Keratinocyte (primary cell): ENCODE data around the gene MAB21L3. TPM values are rescaled to one million over a fixed set of nuclear protein-coding genes. Genes with fewer than 3 reads are reported as not detected.

ENCODE experiments used
- DNase-seq: peaks from one replicate; pipeline ENCODE4 v3.0.0-alpha.2; 2011; ENCODE audit warnings: low read depth, missing footprints, low spot score
- FAIRE-seq: peaks from 2 replicates; lab custom pipeline; 2011; peaks lifted over from hg19 to GRCh38; lab: Jason Lieb, UNC
- H2AFZ ChIP-seq: 2 replicates; pipeline ENCODE4 v1.6.0; 2012; ENCODE audit warnings: low read length, control low read depth, inconsistent platforms; ENCODE audit not compliant: control insufficient read depth
- H3K27ac ChIP-seq: 2 replicates; pipeline ENCODE4 v1.5.1; 2011; ENCODE audit warnings: low read length; ENCODE audit not compliant: control insufficient read depth, insufficient read depth
- H3K27me3 ChIP-seq: 3 replicates; pipeline ENCODE4 v1.6.0; 2011; ENCODE audit warnings: low read length; ENCODE audit not compliant: control insufficient read depth, insufficient read depth; ENCODE audit errors: extremely low read depth
- H3K36me3 ChIP-seq, 2 experiments: 2 replicates in 1 of 2; 3 replicates in 1 of 2; pipeline ENCODE4 v1.5.1; 2011; ENCODE audit warnings: low read length in 2 of 2, mild to moderate bottlenecking in 1 of 2; ENCODE audit not compliant: control insufficient read depth in 2 of 2, insufficient read depth in 2 of 2; ENCODE audit errors: extremely low read depth in 1 of 2
- H3K4me1 ChIP-seq: 3 replicates; pipeline ENCODE4 v1.5.1; 2011; ENCODE audit warnings: low read length; ENCODE audit not compliant: control insufficient read depth, insufficient read depth; ENCODE audit errors: extremely low read depth
- H3K4me2 ChIP-seq: 3 replicates; pipeline ENCODE4 v1.6.0; 2011; ENCODE audit warnings: low read depth, low read length; ENCODE audit not compliant: control insufficient read depth, insufficient read depth; ENCODE audit errors: extremely low read depth
- H3K4me3 ChIP-seq, 3 experiments: fragments of 200-600 bp in 1 of 3; sonication (generic) in 1 of 3; 2 replicates in 2 of 3; 3 replicates in 1 of 3; pipeline ENCODE4 v1.5.1; 2011 to 2016; ENCODE audit warnings: low read length in 3 of 3, mild to moderate bottlenecking in 3 of 3, control low read depth in 2 of 3, inconsistent platforms in 1 of 3, low read depth in 1 of 3, mixed read lengths in 1 of 3, mixed run types in 1 of 3, moderate library complexity in 1 of 3; ENCODE audit not compliant: control insufficient read depth in 2 of 3, insufficient read depth in 2 of 3; ENCODE audit errors: extremely low read depth in 1 of 3
- H3K79me2 ChIP-seq: 2 replicates; pipeline ENCODE4 v1.6.0; 2012; ENCODE audit warnings: low read length; ENCODE audit not compliant: control insufficient read depth, insufficient read depth
- H3K9ac ChIP-seq: 3 replicates; pipeline ENCODE4 v1.6.0; 2011; ENCODE audit warnings: low read length; ENCODE audit not compliant: control insufficient read depth, insufficient read depth; ENCODE audit errors: extremely low read depth
- H3K9me1 ChIP-seq: 3 replicates; pipeline ENCODE4 v1.6.0; 2011; ENCODE audit warnings: low read length; ENCODE audit not compliant: control insufficient read depth, insufficient read depth; ENCODE audit errors: extremely low read depth
- H3K9me3 ChIP-seq: 2 replicates; pipeline ENCODE4 v1.5.1; 2012; ENCODE audit warnings: low read depth, low read length; ENCODE audit not compliant: control insufficient read depth
- H4K20me1 ChIP-seq: 3 replicates; pipeline ENCODE4 v1.6.0; 2011; ENCODE audit warnings: low read length; ENCODE audit not compliant: control insufficient read depth, insufficient read depth; ENCODE audit errors: extremely low read depth
- EZH2 ChIP-seq: IDR thresholded peaks from one replicate; pipeline ENCODE4 v1.6.1; 2012; ENCODE audit warnings: inconsistent platforms, mild to moderate bottlenecking, low read length, moderate library complexity
- dilution Hi-C: fragments of 300-500 bp; cut with MboI; formaldehyde crosslinking; loops from one replicate; pipeline ENCODE4 v1.7.0; 2020; ENCODE audit warnings: low sequenced_read_pairs; ENCODE audit not compliant: extremely low pct_ligation_motif_present
- polyA plus RNA-seq, 5 experiments: library from polyadenylated mRNA; depleted of rRNA in 3 of 5; stranded (reverse) in 3 of 5; stranded (forward) in 1 of 5; unstranded in 1 of 5; fragments of >200 nt; gene quantifications; 1 replicate in 1 of 5; 2 replicates in 3 of 5; 3 replicates in 1 of 5; pipeline versions ENCODE4 v1.2.1 to v1.2.3, GENCODE V29; 2011 to 2012; ENCODE audit warnings: missing spikeins in 2 of 5, low read depth in 1 of 5, low replicate concordance in 1 of 5
- TF ChIP-seq, protein P1 (sequence below), 3 experiments: IDR thresholded peaks in 1 of 3; conservative IDR thresholded peaks in 1 of 3; optimal IDR thresholded peaks in 1 of 3; 2 replicates in 2 of 3; 3 replicates in 1 of 3; pipeline versions ENCODE3 to v1.5.1; 2011; ENCODE audit warnings: low read length in 3 of 3, mild to moderate bottlenecking in 3 of 3, moderate library complexity in 2 of 3, control low read depth in 1 of 3, inconsistent platforms in 1 of 3; ENCODE audit not compliant: insufficient read depth in 2 of 3; ENCODE audit errors: extremely low read depth in 1 of 3

MAB21L3 gene
- polyA plus RNA-seq, 1 donor (not counting 4 experiments of a cell fraction or from before 2014, with no cell fraction given): 0.29 TPM

DNA sequence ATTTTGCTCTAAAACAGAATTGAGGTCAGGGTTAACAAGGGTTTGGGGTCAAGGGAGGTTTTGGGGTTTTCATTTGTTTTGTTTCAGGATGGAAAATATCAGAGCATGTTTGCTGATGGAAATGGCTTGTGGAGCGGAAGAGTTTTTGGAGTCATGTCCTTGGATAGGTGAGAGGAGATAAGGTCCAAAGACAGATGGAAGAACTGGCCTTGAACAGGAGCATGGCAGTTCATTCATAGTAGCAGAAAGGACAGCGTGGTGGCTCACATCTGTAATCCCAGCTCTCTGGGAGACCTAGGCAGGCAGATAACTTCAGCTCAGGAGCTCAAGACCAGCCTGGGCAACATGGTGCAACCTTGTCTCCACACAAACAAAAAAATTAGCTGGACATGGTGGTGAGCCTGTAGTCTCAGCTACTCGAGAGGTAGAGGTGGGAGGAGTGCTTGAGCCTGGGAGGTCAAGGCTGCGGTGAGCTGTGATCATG lies 65.1 kb downstream of the MAB21L3 start:
- Histone ChIP-seq H4K20me1 (no peaks in the 10 kb centered on the region), H3K27me3 (no peaks in the 10 kb centered on the region), H3K36me3 (no peaks in the 10 kb centered on the region), H3K27ac (no peak overlapping the region), H3K9me1 (no peaks in the 10 kb centered on the region), H3K9me3 (no peaks in the 10 kb centered on the region), H2AFZ (no peak overlapping the region), H3K4me2 (no peak overlapping the region), H3K4me1 (no peaks in the 10 kb centered on the region), H3K79me2 (no peaks in the 10 kb centered on the region), H3K9ac (no peak overlapping the region), H3K4me3 (no peak overlapping the region)
- TF ChIP-seq, protein P1, sequence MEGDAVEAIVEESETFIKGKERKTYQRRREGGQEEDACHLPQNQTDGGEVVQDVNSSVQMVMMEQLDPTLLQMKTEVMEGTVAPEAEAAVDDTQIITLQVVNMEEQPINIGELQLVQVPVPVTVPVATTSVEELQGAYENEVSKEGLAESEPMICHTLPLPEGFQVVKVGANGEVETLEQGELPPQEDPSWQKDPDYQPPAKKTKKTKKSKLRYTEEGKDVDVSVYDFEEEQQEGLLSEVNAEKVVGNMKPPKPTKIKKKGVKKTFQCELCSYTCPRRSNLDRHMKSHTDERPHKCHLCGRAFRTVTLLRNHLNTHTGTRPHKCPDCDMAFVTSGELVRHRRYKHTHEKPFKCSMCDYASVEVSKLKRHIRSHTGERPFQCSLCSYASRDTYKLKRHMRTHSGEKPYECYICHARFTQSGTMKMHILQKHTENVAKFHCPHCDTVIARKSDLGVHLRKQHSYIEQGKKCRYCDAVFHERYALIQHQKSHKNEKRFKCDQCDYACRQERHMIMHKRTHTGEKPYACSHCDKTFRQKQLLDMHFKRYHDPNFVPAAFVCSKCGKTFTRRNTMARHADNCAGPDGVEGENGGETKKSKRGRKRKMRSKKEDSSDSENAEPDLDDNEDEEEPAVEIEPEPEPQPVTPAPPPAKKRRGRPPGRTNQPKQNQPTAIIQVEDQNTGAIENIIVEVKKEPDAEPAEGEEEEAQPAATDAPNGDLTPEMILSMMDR (optimal IDR thresholded peaks at IDR 0.05 in 1 of 3, IDR thresholded peaks at IDR 0.05 in 1 of 3, conservative IDR thresholded peaks at IDR 0.05 in 1 of 3; ENCODE audit: extremely low read depth in 1 of 3, insufficient read depth in 2 of 3, low read length in 3 of 3): no peak
- TF ChIP-seq EZH2: no peak
- dilution Hi-C loops: no loop called here
- no peak for FAIRE-seq
- no peak for DNase-seq

DNA sequence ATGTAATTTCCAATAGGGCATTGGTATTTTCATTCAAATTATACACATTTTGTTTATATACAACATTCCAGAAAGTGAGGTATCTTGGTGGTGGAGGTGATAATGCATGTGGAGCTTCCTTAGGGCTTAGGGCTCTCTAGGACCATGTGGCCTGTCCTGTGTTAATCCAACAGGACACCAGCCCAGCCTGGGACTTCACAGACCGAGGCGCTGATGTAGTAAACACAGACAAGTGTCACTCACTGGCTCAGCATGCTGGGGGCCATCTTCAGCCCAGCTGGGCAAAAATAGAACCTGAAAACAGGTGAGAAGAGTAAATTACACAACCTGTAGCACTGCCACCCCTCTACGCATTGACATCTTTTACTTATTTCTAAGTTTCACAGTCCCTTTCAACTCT lies 66.7 kb downstream of the MAB21L3 start:
- H3K27me3 ChIP-seq: peaks cover 3% of the 10 kb centered on the region
- H3K4me1 ChIP-seq: no peaks in the 10 kb centered on the region
- no peaks in the 10 kb centered on the region for H3K36me3 ChIP-seq
- dilution Hi-C loops: no loop called here
- no peaks in the 10 kb centered on the region for H3K9me1 ChIP-seq
- H3K4me2 ChIP-seq: no peak overlapping the region
- no peaks in the 10 kb centered on the region for H3K9me3 ChIP-seq
- H3K9ac ChIP-seq: no peak overlapping the region
- no peaks in the 10 kb centered on the region for H3K79me2 ChIP-seq
- TF ChIP-seq, protein P1 (optimal IDR thresholded peaks at IDR 0.05 in 1 of 3, IDR thresholded peaks at IDR 0.05 in 1 of 3, conservative IDR thresholded peaks at IDR 0.05 in 1 of 3; ENCODE audit: extremely low read depth in 1 of 3, insufficient read depth in 2 of 3, low read length in 3 of 3): no peak
- TF ChIP-seq EZH2: no peak
- no peak overlapping the region for H3K4me3 ChIP-seq
- no peak overlapping the region for H3K27ac ChIP-seq
- DNase-seq (no peak), FAIRE-seq (no peak)
- H2AFZ ChIP-seq: no peak overlapping the region
- no peaks in the 10 kb centered on the region for H4K20me1 ChIP-seq
